Epidermal melanocyte (primary cell): ENCODE results near the gene STAC3.

Experiments used
- DNase-seq: peaks from one replicate; pipeline ENCODE4 v3.0.0; 2011; ENCODE audit warnings: low spot score; ENCODE audit not compliant: insufficient read length

STAC3 gene

GRCh38 chr12:57254506-57255280, 3.7 kb upstream of the STAC3 start:
- no peak for DNase-seq

DNA sequence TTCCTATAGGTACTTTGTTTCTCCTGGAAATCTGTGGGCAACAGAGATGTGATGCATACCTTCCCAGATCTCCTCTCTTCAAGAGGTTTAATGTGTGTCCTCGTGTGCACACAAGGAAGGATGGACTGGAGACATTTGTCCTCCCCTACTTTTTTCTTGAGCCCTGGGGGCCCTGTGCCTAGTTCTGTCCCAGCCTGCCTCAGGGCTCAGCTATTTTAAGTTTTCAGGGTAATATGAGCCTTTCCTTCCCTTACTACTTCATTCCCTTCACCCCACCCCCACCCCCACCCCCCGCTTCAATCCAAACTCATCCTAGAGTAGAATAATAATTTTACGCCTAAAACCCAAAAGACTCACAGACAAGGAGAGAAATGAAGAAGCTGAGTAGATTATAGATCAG, 446 bp downstream of the STAC3 start:
- no peak for DNase-seq

- DNase-seq: no peak
Measured at GRCh38 chr12:57248934-57249742, 1.8 kb downstream of the STAC3 start.

GRCh38 chr12:57247041-57247440, 3.9 kb downstream of the STAC3 start:
- DNase-seq: no peak

- no peak for DNase-seq
Measured at GRCh38 chr12:57244312-57244696, 6.7 kb downstream of the STAC3 start.

DNA sequence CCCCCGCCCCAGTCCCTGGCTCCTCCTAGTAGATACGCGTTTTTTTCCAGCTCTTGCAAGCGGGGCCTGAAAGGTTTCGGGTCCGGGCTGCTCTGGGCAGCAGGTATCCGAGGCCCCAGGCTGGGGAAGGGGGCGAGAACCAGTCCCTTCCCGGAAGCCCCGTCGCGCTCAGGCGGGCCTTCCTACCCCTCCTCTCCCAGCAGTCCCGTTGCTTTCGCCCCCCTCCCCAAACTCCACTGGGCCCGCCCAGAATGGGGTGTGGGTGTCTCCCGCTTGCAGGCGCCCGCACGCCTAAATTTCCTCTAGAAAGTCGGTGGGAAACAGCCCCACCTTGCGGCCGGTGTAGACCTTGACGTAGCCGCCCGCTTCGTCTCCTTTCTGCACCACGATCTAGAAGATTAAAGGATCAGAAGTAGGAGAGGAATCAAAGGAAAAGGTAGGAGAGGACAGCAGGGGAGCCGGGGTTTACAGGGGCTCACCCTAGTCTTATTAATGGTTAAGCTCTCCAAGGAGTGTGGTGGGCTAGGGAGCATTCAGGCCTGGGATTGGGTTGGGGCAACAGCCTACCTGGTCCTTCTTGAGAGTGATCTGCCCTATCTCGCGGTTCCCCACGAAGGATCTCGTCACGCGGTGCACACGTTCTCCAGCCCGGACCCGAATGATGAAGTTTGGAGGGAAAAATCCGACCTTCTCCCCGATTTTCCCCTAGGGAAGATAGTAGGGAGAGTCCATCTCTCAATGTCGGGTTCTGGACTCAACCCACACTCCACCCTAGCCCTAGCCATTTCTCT, 7.3 kb downstream of the STAC3 start:
- peak; percentile 80 for DNase-seq

DNA sequence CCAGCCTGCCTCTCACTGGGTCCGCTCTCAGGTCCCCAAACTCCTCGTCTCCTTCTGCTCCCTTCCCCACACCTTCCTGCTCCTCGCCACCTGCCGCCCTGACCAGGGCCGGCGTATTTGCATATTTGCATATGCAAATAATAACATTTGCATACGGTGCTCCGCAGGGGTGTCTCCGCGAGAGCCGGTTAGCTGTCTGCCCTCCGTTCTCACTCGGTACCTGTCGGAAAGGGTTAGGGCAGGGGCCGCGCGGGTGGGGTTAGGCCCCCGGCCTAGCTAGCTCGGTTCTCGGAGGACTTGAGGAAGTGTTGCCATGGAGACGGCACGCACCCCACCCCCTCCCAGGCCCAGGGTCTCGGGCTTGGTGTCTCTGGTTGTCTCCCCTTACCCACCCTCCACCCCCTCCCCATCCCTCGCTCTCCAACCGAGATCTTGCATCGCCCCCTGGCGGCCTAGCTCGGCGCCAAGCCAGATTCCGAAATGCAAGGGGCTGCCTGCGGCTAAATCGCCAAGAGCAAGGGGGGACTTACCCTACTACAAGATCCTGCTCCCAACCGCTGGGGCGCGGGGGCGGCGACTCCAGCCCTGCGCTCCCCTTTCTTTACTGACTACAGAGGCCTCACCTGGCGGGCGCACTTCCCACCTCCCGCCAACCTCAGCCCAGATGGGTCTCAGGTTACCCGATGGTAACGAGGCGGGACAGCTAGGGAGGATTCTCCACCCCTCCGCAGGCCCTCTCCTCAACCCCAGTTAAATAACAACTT, 8.1 kb downstream of the STAC3 start:
- DNase-seq: no peak

DNA sequence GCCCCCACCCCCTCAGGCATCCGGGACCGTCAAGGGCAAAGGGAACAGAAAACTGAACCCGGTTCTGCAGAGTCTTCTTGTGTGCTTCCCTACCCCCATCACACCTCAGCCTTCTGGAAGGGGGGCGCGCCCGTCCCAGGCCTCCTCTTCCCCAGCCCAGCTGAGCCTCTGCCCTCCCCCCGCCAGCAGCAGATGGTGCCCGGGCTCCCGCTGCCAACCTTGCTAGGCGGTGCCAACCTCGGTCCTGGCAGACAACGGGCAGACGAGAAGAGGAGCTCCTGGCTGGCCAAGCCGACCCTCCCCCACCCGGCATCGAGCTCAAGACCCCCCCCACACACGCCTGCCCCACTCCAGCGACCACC, 8.7 kb downstream of the STAC3 start:
- no peak for DNase-seq

DNA sequence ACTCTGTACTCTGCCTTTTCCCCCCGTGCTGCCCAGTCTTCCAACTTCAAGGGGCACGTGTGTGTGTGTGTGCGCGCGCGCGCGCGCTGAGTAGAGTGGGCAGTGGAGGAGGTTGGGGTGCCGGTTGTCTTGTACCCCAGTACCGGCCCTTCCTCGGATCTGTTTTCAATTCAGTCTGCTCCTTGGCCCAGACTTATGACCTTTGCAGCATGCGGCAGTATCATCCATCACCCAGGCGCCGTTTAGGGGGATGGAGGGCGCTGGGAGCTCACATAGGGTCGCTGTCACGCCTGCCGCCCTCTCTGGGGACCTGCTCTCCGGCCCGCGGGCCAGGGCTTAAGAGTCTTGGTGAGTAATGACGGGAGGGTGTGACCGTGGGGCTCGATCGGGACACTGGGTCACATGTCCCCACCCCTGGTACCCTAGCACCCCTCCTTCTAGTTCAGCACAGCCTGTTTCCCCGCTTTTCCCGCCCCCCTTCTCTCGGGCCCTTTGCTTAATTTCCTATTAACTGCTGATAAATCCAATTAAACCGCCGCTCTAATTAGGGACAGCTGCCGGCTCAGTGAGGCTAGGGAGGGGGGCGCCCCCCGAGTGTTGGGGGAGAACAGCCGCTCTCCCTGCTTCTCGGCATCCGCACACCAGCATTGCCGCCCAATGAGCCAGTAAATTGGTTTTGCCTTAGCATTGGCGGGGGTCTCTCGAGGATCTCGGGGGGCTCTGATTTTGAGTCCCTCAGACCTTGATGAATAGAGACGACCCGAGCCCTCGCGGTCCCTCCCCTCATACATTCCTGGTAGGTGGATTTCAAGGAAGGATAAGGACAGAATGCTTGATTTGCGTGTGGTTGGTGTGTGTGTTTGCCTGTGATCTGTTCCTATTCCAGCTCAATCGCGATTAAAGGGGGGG, 9.3 kb downstream of the STAC3 start:
- DNase-seq: no peak

GRCh38 chr12:57240926-57241401, 10.0 kb downstream of the STAC3 start:
- no peak for DNase-seq

DNA sequence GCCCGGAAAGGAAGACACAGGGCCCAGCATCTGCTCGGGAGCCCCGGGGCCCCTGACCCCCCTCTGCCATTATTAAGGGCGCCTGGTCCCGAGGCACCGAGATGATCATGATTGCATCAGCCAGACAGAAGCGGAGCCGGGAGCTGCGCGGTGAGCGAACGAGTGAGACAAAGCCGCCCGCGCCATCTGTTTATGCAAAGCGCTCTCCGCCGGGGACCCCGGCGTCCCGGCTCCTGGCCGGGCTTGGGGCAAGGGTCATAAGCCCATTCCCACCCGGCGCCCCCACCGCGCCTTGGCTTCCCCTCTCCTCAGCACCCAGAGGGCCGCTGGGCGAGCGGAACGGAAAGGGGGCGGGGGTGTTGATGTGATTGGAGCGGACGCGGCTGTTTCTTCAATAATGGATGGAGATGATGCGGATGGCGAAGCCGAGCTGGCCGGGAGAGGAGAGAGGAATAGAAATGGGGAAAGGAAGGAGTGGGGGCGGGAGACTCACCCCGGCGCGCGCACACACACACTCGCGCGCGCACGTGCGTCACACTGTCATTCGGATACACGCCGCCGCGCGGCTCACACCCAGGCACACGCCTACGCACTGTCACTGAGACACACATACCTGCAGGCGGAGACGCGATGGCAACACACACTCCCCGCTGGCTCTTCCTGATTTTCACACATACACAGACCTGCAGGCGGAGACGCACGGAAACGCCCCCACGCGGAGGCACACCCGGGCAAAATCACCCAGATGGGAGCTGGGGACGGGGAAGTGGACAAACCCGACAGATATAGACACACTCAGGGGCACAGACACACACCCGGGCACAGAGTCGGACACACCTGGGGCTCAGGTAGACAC, 10.7 kb downstream of the STAC3 start:
- DNase-seq: no peak

GRCh38 chr12:57239587-57240065, 11.4 kb downstream of the STAC3 start:
- no peak for DNase-seq

DNA sequence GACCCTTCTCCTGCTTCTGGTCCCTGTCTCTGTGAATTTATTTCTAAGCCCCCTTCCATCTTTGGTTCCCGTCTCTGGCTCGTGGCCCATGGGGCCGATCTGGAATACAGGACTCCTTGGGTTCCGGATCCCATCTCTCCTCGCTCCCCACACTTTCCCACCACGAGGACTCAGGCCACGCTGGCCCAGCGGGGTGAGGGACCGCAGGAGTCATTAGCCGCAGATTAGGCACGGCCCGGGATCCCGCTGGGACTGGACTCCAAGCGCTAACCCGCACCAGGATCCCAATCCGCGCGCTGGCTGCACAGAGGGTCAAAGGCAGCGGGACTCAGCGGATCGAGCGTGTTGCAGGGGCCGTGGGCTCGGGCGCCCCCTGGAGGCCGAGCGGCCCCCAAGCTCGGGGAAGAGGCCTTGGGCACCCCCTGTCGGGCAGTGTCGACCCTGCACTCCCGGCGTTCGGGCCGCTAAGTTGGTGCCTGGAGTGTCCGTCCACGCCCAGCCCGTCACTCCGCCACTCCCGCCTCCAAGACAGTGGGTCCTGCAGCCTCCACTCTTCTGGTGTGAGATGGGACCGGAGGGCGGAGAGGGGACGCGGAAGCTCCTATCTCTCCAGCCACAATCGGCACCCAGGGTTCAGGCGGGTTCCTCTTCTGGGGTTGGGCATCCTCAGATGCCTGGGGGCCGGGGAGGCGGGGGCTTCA, 12.0 kb downstream of the STAC3 start:
- peak; percentile 94 for DNase-seq

- no peak for DNase-seq
Measured at GRCh38 chr12:57237932-57238853, 12.8 kb downstream of the STAC3 start.

DNA sequence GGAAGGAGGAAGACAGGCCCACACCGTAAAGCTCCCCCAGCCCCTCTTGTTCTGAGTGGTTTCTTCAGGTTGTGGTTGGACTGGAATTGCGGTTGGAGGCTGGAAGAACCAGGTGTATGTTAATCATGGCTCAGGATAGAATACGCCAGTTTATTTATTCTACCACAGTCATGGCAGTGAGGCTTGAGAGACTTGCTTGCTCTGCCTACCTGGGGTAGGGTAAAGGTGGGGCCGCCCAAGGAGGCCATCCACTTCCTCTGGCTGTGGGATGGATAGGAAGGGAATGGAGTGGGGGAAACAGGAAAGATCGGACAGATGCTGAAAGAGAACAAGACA, 13.4 kb downstream of the STAC3 start:
- no peak for DNase-seq

- DNase-seq: no peak
Measured at GRCh38 chr12:57236925-57237595, 13.9 kb downstream of the STAC3 start.
